ENCODE data around the gene FSD1L. TPM values are rescaled to one million over a fixed set of nuclear protein-coding genes. Genes with fewer than 3 reads are reported as not detected.
A peak's percentile ranks its signal among the peaks of the same experiment; 100 is the strongest.
"Not testable (repeated sequence)": the region's sequence is repeated elsewhere in the genome, so short reads cannot be mapped to it uniquely, and the experiment has no call there.

FSD1L gene
- total RNA-seq, 1 donor from 2014 or later: 5.5 TPM

- peak; percentile 78 for ATAC-seq (ENCODE audit: poor library complexity)
- DNase-seq: peak; percentile 52
- intact Hi-C loops (cut with DNase I): not testable (repeated sequence)
These were observed 72.0 kb downstream of the FSD1L start for GRCh38 chr9:105519710-105520369.

- ATAC-seq (ENCODE audit: poor library complexity); DNase-seq; intact Hi-C loops (cut with DNase I): not testable (repeated sequence)
These were observed 73.2 kb downstream of the FSD1L start for GRCh38 chr9:105520992-105521391.

GRCh38 chr9:105522618-105523385 lies 75.0 kb downstream of the FSD1L start:
- not testable (repeated sequence) for ATAC-seq (ENCODE audit: poor library complexity)

GRCh38 chr9:105531530-105531929 lies 83.7 kb downstream of the FSD1L start:
- DNase-seq: no peak
- no peak for ATAC-seq (ENCODE audit: poor library complexity)
- intact Hi-C loops (cut with DNase I): no loop called here

More at GRCh38 chr9:105522618-105523385, 75.0 kb downstream of the FSD1L start:
- intact Hi-C loops (cut with DNase I); DNase-seq: not testable (repeated sequence)

GRCh38 chr9:105535920-105536668 lies 88.3 kb downstream of the FSD1L start:
- DNase-seq (no peak), ATAC-seq (ENCODE audit: poor library complexity) (no peak)
- intact Hi-C loops (cut with DNase I): no loop called here

- intact Hi-C loops (cut with DNase I): no loop called here
- no peak for DNase-seq
- no peak for ATAC-seq (ENCODE audit: poor library complexity)
These were observed 91.6 kb downstream of the FSD1L start for GRCh38 chr9:105539452-105539851.

GRCh38 chr9:105541838-105542237 lies 94.0 kb downstream of the FSD1L start:
- DNase-seq (no peak), ATAC-seq (ENCODE audit: poor library complexity) (no peak)
- intact Hi-C loops (cut with DNase I): no loop called here

GRCh38 chr9:105554042-105554441 lies 106.2 kb downstream of the FSD1L start:
- intact Hi-C loops (cut with DNase I): no loop called here
- DNase-seq (no peak), ATAC-seq (ENCODE audit: poor library complexity) (no peak)

GRCh38 chr9:105557804-105558610 lies 110.2 kb downstream of the FSD1L start, which contains the start of gene FKTN:
FKTN (plus strand) TSS chr9:105558131; CDS start chr9:105575033, 16,902 bp downstream.
- DNase-seq (peak; percentile 94), ATAC-seq (ENCODE audit: poor library complexity) (peak; percentile 100)
- intact Hi-C loops (cut with DNase I): no loop called here

- ATAC-seq (ENCODE audit: poor library complexity): no peak
- intact Hi-C loops (cut with DNase I): no loop called here
These were observed 124.6 kb downstream of the FSD1L start for GRCh38 chr9:105572455-105572854.

GRCh38 chr9:105579952-105580351 lies 132.1 kb downstream of the FSD1L start:
- intact Hi-C loops (cut with DNase I); DNase-seq; ATAC-seq (ENCODE audit: poor library complexity): not testable (repeated sequence)

More at GRCh38 chr9:105572455-105572854, 124.6 kb downstream of the FSD1L start:
- no peak for DNase-seq

- intact Hi-C loops (cut with DNase I); DNase-seq; ATAC-seq (ENCODE audit: poor library complexity): not testable (repeated sequence)
These were observed 133.7 kb downstream of the FSD1L start for GRCh38 chr9:105581550-105581949.

GRCh38 chr9:105593145-105593544 lies 145.3 kb downstream of the FSD1L start:
- DNase-seq: no peak
- no peak for ATAC-seq (ENCODE audit: poor library complexity)
- intact Hi-C loops (cut with DNase I): no loop called here

Other genes with a start within 250 kb of the FSD1L start
- 13.5 TPM for gene SLC44A1, start 203.4 kb upstream of the FSD1L start, total RNA-seq
- gene FKTN, start 110.1 kb downstream of the FSD1L start, total RNA-seq: 6.3 TPM
- 0.59 TPM for gene TAL2, start 214.4 kb downstream of the FSD1L start, total RNA-seq
- gene TMEM38B, start 246.5 kb downstream of the FSD1L start, total RNA-seq: 69.5 TPM